HG03439 (cell line): ENCODE results near the gene SMG6.
"Not testable (repeated sequence)": the region's sequence is repeated elsewhere in the genome, so short reads cannot be mapped to it uniquely, and the experiment has no call there.

ENCODE experiments used
- ATAC-seq: cut with Tn5 transposase; IDR thresholded peaks from one replicate; pipeline ENCODE4 v1.9.1; 2021; ENCODE audit warnings: mild to moderate bottlenecking, moderate library complexity; ENCODE audit not compliant: unreplicated experiment

The SMG6 gene

DNA sequence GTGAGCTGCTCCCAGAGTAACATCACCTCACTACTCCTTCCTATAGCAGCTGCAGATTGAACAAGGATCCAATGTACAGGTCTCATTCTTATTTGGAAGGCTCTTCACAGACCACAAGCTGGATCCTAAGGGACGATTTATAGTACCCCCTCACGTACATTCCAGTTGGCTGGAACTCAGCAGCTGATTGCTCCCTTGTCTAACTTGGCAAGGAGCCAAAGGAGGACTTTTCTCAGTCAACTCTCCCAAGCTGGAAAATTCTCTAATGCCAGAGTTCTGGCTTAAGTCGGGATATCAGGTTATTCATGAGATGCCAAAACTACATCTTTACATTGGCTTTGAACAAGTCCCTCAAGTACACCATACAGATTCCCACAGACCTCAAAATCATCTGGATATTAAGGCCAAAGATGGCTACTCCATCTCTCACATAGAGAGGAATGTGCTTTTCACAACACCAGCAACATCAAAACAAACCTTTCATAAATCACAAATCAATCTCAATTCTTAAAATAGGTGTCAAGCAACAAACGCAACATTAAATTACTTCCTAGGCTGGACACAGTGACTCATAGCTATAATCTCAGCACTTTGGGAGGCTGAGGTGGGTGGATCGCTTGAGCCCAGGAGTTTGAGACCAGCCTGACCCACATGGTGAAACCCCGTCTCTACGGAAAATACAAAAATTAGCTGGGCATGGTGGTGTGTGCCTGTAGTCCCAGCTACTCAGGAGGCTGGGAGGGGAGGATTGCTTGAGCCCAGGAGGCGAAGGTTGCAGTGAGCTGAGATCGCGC, 39.3 kb downstream of the SMG6 start:
- ATAC-seq, result no peak

- ATAC-seq, result no peak
These were observed 40.2 kb downstream of the SMG6 start for GRCh38 chr17:2263183-2264066.

DNA sequence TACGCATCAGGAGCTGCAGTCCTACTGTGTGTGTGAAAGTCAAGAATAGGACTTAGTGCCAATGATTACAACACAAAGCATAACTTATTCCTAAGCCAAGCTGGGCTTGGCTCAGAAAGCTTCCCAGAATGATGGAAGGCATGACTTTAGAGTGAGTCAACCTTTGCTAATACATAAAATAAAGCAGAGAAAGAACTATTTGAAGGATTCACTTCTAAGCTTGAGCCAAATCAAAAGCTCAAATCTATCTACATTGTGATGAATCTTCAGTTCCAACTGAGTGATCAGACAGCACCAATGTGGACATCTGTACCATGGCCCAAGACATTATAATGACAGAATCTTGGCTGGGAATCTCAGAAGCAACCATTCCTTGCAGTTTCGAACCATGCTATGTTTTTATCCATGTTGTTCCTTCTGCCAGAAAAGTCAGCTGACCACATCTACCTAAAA, 41.4 kb downstream of the SMG6 start:
- no peak for ATAC-seq

DNA sequence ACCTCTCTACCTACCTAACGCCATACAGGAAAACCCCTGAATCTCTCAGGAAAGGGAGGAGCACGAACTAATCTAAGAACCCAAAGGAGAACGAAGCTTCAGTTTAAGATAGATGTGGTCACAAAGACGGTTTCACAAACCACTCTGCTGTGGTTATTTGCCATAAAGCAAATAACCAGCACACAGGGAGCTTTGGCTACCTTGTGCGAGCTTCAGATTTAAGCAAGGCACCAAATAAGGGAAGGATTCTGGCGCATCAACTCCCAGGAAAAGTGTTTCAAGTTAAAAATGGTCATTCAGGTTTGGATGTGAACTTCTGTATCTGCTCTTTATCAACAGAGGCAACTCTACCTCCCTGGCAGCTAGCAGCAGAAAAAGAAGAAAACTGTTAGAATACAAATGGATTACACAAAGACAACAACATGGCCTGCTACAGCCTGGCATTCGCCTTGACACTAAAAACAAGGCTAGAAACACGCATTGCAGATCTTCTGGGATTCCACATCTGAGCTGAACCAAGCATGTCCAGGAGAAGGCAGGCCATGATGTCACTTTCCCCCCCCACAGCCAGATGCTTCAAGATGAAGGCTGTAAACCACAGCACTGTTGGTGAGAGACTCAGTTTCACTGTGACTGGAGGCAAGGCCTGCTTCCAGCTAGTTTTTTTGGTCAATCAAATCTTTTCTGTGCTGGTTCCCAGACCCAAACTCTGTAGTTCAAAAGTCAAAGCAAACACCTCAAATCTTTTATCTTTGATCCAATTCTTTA, 43.6 kb downstream of the SMG6 start:
- peak; percentile 68 for ATAC-seq

DNA sequence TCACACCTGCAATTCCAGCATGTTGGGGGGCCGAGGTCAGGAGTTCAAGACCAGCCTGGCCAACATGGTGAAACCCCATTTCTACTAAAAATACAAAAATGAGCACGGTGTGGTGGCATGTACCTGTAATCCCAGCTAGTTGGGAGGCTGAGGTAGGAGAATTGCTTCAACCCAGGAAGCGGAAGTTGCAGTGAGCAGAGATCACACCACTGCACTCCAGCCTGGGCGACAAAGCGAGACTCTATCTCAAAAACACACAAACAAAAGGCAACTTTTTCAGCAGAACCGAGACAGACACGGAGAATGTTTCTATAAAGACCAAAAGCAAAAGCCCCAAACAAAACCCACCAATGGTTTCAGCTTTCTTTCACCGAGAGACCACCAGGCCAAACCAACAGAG, 44.8 kb downstream of the SMG6 start:
- ATAC-seq, result not testable (repeated sequence)

DNA sequence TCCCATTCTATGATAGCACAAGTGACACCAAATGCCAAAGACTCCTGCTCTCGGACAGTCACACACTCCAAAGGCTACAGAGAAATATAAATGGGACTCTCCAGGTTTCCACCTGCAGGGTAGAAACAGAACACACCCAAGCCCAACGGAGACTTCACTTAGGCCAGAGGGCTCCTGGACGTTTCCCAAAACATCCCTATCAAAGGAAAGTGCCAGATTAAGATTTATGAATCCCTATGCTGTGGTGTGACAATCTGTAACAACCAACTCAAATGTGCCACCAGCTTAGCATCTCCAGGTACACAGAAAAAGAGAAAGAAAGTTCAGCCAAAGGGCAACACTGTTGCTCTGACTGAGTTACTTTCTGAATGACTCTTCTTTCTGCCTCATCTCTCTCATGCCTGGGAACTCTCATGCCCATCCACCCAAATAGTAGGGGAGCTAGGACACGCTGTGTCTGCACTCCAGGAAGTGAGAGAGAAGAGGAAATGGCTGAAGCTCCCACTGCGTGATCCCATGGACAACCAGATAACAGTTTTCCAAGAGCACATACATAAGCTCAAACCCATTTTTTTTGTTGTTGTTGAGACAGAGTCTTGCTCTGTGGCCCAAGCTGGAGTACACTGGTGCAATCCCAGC, 49.7 kb downstream of the SMG6 start:
- ATAC-seq, result peak; percentile 76

DNA sequence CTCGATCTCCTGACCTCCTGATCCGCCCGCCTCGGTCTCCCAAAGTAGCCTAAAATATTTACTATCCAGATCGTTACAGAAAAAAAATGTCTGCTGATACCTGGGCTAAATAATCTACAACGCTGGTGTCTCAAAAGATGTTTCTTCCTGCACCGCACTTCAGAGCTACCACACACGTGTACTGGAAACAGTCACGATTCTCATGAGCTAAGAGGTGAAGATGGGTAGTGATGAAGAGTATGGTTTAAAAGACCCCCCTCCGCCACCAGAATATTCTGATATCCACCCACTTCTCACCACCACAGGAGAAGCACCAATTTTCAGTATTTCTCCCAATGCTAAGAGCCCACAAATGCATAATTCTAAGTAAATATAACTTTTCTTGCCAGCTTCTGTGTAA, 50.2 kb downstream of the SMG6 start:
- no peak for ATAC-seq

- no peak for ATAC-seq
These were observed 52.5 kb downstream of the SMG6 start for GRCh38 chr17:2251098-2251497.

DNA sequence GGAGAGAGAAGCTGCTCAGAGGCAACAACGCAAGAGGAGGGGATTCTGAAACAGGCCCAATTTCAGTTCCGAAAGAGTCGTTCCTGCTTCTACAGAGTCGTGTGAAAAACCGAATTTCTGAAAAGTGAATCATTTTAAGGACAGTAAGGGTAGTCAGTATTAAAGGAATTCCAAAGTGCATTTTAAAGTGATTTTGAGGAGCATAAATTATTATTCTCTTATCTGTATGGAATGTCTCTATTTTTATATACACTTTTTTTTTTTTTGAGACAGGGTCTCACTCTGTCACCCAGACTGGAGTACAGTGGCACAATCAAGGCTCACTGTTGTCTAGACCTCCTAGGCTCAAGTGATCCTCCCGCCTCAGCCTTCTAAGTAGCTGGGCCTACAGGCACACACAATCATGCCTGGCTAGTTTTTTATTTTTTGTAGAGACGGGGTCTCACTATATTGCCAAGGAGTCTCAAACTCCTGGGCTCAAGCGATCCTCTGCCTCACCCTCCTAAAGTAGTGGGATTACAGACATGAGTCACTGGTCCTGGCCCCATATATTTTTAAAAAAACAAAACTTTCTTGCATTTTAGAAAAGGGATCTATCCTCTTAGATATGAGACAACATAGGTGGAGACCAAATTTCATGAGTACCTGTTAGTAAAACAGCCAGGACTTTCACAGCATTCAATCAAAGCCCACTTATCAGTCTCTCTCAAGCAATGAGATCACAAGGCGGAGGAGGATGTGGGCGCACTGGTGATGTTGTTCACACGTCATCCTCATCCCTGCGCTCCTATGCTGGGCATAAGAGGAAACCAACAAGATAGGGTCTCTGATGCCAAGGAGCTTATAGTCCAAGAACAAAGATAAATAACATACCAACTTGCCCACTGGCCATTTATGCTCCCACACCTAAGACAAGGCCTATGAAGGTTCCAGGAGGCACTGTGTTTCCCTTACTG, 53.2 kb downstream of the SMG6 start:
- ATAC-seq, result no peak

DNA sequence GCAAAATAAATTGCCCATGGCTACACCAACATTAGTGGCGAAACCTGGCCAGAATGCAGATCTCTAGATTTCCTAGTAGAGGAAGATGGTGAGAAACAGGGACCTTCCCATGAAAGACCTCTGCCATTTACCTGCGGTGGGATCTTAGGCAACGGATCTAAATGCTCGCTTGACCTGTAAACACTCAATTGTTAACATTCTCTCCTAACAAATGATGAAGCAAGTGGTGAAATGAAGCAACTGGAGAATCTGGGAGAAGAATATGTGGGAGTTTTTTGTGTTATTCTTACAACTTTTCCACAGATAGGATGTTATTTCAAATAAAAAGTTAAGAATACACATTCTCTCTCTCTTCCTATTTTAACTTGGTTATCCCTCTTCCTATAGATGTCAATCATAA, 56.6 kb downstream of the SMG6 start:
- ATAC-seq, result no peak

DNA sequence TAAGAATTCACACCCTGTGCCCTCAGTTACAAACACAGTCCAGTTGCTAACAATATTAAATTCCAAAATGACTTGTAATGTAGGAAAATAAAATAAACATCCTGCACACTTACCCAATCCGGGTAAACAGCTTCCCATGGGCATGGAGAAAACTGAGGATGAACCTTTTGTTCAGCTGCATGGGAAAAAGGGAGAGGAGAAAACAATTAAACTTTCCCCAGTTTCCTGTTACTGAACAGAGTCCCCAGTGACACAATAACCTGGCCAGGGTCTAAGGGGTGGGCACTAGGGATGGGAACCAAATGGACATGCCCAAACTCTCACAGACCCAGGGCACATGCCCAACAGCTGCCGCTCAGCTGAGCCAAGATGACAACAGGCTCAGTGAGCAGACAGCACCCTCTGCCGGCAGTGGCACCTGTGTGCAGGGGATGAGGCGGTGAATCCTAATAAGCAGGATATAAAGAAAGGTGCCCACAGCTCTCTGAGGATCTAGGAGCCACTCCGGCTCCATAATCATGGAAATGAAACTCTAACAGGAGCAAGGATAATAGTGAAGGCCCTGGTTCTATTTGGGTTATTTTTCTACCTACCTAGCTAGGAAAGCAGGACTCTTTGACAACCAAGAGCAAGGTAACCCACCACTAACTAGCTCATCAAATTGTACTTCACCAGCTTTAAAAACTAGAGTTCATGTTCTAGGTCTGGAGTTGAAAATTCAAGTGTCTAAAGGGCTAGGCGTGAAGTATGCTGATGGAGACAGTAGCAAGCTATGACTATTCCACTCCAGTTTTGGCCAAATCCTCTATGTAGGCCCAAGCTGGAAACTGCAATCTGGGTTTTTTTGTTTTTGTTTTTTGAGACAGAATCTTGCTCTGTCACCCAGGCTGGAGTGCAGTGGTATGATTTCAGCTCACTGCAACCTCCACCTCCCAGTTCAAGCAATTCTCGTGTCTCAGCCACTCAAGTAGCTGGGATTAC, 58.8 kb downstream of the SMG6 start:
- no peak for ATAC-seq

DNA sequence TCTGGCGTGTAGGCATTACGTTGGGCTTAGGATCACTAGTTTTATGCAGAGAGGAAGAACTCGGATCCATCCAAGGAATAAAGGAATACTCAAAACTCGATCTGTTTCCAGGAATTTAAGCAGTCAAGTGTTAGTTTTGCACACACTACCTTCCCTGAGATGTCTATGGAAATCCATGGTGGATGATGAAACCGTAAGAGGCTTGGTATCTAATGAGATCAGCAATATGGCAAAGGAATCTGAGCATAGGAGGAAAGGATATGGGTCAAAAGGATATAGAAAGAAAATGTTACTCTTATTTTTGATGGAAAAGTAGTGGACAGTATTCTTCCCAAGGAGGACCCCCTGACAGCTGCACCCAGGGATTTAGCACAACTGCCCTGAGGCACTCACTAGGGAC, 59.6 kb downstream of the SMG6 start:
- ATAC-seq, result no peak

- no peak for ATAC-seq
These were observed 61.8 kb downstream of the SMG6 start for GRCh38 chr17:2241823-2242222.

DNA sequence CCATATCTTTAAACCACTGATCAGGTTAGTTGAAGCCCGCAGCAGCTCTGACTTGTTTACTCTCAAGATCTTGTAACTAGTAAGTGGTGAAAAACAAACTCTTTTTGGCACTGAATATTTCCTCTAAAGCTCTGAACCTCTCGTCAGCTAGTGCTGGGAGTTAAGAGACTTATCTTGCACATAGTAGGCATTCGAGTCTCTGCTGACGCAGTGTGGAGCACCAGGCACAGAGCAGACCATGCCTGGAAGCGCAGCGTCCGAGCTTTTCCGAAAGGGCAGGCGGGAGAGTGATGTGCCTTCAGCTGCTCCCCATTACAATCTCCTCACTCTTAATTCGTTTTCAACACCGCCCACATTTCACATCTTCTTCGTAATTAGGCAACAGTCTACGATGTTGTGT, 63.0 kb downstream of the SMG6 start:
- no peak for ATAC-seq

DNA sequence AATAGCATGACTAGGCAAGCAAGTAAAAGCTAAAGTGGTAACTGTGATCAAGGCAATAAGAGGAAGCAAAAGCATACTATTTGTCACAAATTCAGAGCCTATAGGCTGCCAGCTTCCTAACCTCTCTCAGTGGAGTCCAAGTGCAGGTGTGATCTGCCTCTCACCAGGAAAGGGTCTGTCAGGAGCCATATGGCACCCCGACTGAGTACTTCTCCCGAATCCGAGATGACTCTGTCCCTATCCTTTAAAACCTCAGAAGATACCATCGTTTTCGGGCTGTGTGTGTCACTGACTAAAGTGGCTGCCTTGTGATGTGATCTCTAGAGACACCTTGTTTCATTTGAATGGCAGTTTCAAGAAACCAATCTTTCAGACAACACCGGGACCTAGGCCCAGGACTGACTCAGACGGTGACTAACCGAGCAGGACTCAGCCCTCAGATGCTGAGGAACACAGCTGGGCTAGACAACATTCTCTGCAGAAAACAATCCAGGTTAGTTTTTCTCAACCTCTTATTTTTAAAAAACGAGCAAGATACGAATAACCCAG, 63.6 kb downstream of the SMG6 start:
- ATAC-seq, result peak; percentile 51

GRCh38 chr17:2239170-2239551, 64.4 kb downstream of the SMG6 start:
- no peak for ATAC-seq

GRCh38 chr17:2238432-2239169, 65.0 kb downstream of the SMG6 start:
- ATAC-seq, result peak; percentile 47

GRCh38 chr17:2237950-2238349, 65.6 kb downstream of the SMG6 start:
- ATAC-seq, result no peak
